ENCODE measurements around the gene FICD.

Gene FICD

GRCh38 chr12:108527166-108527496 lies 12.1 kb downstream of the FICD start:
- H4K20me1 ChIP-seq (ENCODE audit: insufficient read depth, low read length), result no peaks in the 10 kb centered on the region
- no peaks in the 10 kb centered on the region for H3K79me2 ChIP-seq (ENCODE audit: insufficient read depth, low read length)
- no peak overlapping the region for H3K4me3 ChIP-seq (ENCODE audit: low read depth, low read length, poor library complexity, severe bottlenecking)
- no peaks in the 10 kb centered on the region for H3K4me1 ChIP-seq (ENCODE audit: insufficient read depth, low read length, severe bottlenecking)
- no peak overlapping the region for H3K27ac ChIP-seq (ENCODE audit: low read depth, low read length, poor library complexity, severe bottlenecking)
- no peak overlapping the region for H3K9ac ChIP-seq (ENCODE audit: low read length)
- peaks cover 90% of the 10 kb centered on the region for H3K36me3 ChIP-seq (ENCODE audit: insufficient read depth, low read length)
- no peak overlapping the region for H2AFZ ChIP-seq (ENCODE audit: low read length)
- TF ChIP-seq EZH2 (IDR thresholded peaks at IDR 0.05; ENCODE audit: borderline replicate concordance, low read length), result no peak
- TF ChIP-seq, protein P1, sequence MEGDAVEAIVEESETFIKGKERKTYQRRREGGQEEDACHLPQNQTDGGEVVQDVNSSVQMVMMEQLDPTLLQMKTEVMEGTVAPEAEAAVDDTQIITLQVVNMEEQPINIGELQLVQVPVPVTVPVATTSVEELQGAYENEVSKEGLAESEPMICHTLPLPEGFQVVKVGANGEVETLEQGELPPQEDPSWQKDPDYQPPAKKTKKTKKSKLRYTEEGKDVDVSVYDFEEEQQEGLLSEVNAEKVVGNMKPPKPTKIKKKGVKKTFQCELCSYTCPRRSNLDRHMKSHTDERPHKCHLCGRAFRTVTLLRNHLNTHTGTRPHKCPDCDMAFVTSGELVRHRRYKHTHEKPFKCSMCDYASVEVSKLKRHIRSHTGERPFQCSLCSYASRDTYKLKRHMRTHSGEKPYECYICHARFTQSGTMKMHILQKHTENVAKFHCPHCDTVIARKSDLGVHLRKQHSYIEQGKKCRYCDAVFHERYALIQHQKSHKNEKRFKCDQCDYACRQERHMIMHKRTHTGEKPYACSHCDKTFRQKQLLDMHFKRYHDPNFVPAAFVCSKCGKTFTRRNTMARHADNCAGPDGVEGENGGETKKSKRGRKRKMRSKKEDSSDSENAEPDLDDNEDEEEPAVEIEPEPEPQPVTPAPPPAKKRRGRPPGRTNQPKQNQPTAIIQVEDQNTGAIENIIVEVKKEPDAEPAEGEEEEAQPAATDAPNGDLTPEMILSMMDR (IDR thresholded peaks at IDR 0.05; ENCODE audit: low read length), result no peak
- no peaks in the 10 kb centered on the region for H3F3A ChIP-seq (ENCODE audit: insufficient read depth, low read length)
- no peaks in the 10 kb centered on the region for H3K27me3 ChIP-seq (ENCODE audit: insufficient read depth, low read length)
- no peak overlapping the region for H3K4me2 ChIP-seq (ENCODE audit: low read length)
- no peaks in the 10 kb centered on the region for H3K9me2 ChIP-seq (ENCODE audit: low read depth, low read length)
- no peaks in the 10 kb centered on the region for H3K9me3 ChIP-seq (ENCODE audit: low read length)

GRCh38 chr12:108530161-108530560 lies 15.1 kb downstream of the FICD start:
- H3K4me1 ChIP-seq (ENCODE audit: insufficient read depth, low read length, severe bottlenecking), result no peaks in the 10 kb centered on the region
- H3K79me2 ChIP-seq (ENCODE audit: insufficient read depth, low read length), result no peaks in the 10 kb centered on the region
- H3K4me2 ChIP-seq (ENCODE audit: low read length), result no peak overlapping the region
- H3K36me3 ChIP-seq (ENCODE audit: insufficient read depth, low read length), result peaks cover 83% of the 10 kb centered on the region
- H3K9ac ChIP-seq (ENCODE audit: low read length), result no peak overlapping the region
- no peaks in the 10 kb centered on the region for H3F3A ChIP-seq (ENCODE audit: insufficient read depth, low read length)
- no peaks in the 10 kb centered on the region for H3K9me2 ChIP-seq (ENCODE audit: low read depth, low read length)
- H3K27me3 ChIP-seq (ENCODE audit: insufficient read depth, low read length), result no peaks in the 10 kb centered on the region
- no peak overlapping the region for H3K27ac ChIP-seq (ENCODE audit: low read depth, low read length, poor library complexity, severe bottlenecking)
- H2AFZ ChIP-seq (ENCODE audit: low read length), result no peak overlapping the region
- H4K20me1 ChIP-seq (ENCODE audit: insufficient read depth, low read length), result no peaks in the 10 kb centered on the region
- H3K4me3 ChIP-seq (ENCODE audit: low read depth, low read length, poor library complexity, severe bottlenecking), result no peak overlapping the region
- H3K9me3 ChIP-seq (ENCODE audit: low read length), result no peaks in the 10 kb centered on the region
- TF ChIP-seq, protein P1 (IDR thresholded peaks at IDR 0.05; ENCODE audit: low read length), result no peak
- TF ChIP-seq EZH2 (IDR thresholded peaks at IDR 0.05; ENCODE audit: borderline replicate concordance, low read length), result no peak

DNA sequence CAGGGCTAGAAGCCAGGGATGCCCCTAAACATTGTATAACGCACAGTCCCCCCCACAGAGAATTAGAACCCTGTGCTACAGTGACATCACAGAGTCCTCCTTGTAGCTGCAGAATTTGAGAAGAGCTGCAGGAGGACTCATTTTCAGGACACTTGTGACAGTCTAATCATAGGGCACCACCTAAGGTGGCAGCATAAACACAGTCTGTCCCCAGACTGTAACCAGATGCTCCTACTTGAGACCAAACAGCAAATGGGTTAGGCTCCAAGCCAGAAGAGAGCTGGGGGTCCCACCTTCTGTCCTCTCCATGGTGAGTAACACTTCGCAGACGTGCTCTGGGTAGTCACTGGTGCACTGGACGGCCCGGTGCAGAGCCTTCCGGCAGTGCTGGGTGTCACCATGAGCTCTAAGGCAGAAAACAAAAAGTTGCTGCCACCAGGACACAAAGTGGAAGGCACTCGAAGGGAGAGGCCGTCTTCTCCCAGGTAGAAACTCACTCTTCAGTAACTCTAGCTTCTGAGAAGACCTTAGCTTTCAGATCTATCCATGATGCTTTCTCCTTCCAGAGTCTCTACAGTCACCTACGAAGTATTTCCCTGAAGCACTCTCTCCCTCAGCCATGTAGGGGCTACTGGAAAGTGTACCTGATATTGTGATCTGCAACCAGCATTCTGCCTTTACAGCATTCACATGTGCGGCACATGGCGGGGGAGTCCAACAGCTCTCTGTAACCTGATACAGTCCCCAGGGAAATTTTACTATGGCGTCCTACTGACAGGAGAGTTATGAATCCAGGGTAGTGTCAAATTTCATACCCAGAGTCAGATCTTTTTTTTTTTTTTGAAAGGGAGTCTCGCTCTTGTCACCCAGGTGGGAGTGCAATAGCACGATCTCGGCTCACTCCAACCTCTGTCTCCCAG lies 17.1 kb downstream of the FICD start:
- TF ChIP-seq, protein P1 (IDR thresholded peaks at IDR 0.05; ENCODE audit: low read length), result no peak
- TF ChIP-seq EZH2 (IDR thresholded peaks at IDR 0.05; ENCODE audit: borderline replicate concordance, low read length), result no peak
- Histone ChIP-seq H3K9me2 (ENCODE audit: low read depth, low read length) (no peaks in the 10 kb centered on the region), H3K9me3 (ENCODE audit: low read length) (no peaks in the 10 kb centered on the region), H3K27me3 (ENCODE audit: insufficient read depth, low read length) (no peaks in the 10 kb centered on the region), H3K4me1 (ENCODE audit: insufficient read depth, low read length, severe bottlenecking) (no peaks in the 10 kb centered on the region), H2AFZ (ENCODE audit: low read length) (no peak overlapping the region), H3K4me3 (ENCODE audit: low read depth, low read length, poor library complexity, severe bottlenecking) (no peak overlapping the region), H3K27ac (ENCODE audit: low read depth, low read length, poor library complexity, severe bottlenecking) (no peak overlapping the region), H3K79me2 (ENCODE audit: insufficient read depth, low read length) (no peaks in the 10 kb centered on the region), H4K20me1 (ENCODE audit: insufficient read depth, low read length) (no peaks in the 10 kb centered on the region), H3K9ac (ENCODE audit: low read length) (no peak overlapping the region), H3F3A (ENCODE audit: insufficient read depth, low read length) (no peaks in the 10 kb centered on the region), H3K36me3 (ENCODE audit: insufficient read depth, low read length) (peaks cover 82% of the 10 kb centered on the region), H3K4me2 (ENCODE audit: low read length) (no peak overlapping the region)
